Neural crest cell (in vitro differentiated cells): Measurements from ENCODE around the gene GUCA1A. TPM values are rescaled to one million over a fixed set of nuclear protein-coding genes. Genes with fewer than 3 reads are reported as not detected.
"Not testable (repeated sequence)": the region's sequence is repeated elsewhere in the genome, so short reads cannot be mapped to it uniquely, and the experiment has no call there.

ENCODE experiments used
- DNase-seq: peaks from one replicate; pipeline ENCODE4 v3.0.0; 2021; ENCODE audit warnings: low read depth, mixed read lengths, low spot score
- H3K27ac Mint-ChIP-seq: one replicate; pipeline ENCODE4 v1.8.0; 2021; ENCODE audit warnings: mild to moderate bottlenecking, mixed read lengths; ENCODE audit not compliant: unreplicated experiment
- H3K27me3 Mint-ChIP-seq: 2 replicates; pipeline ENCODE4 v1.8.0; 2021; ENCODE audit warnings: low read depth, mild to moderate bottlenecking, mixed read lengths
- H3K36me3 Mint-ChIP-seq: 2 replicates; pipeline ENCODE4 v1.8.0; 2021; ENCODE audit warnings: low read depth, mild to moderate bottlenecking, mixed read lengths
- H3K4me1 Mint-ChIP-seq: 2 replicates; pipeline ENCODE4 v1.8.0; 2021; ENCODE audit warnings: mixed read lengths
- H3K4me3 Mint-ChIP-seq: one replicate; pipeline ENCODE4 v1.8.0; 2021; ENCODE audit warnings: mild to moderate bottlenecking, mixed read lengths
- H3K9me3 Mint-ChIP-seq: 2 replicates; pipeline ENCODE4 v1.8.0; 2021; ENCODE audit warnings: mixed read lengths
- CTCF ChIP-seq: fragments of 200-600 bp; sonication (generic); conservative IDR thresholded peaks from 2 replicates; pipeline ENCODE4 v1.5.0; 2021; ENCODE audit warnings: antibody characterized with exemption, mild to moderate bottlenecking
- total RNA-seq: library from RNA; stranded (reverse); gene quantifications from 2 replicates; pipeline ENCODE4 v1.2.1, GENCODE V29; 2021

The GUCA1A gene
- total RNA-seq, 1 donor from 2014 or later, result 1.3 TPM

GRCh38 chr6:42203183-42203582, 30.0 kb downstream of the GUCA1A start:
- Mint-ChIP-seq H3K27ac (no peak overlapping the region), H3K4me3 (no peak overlapping the region), H3K9me3 (no peaks in the 10 kb centered on the region), H3K4me1 (no peaks in the 10 kb centered on the region), H3K27me3 (no peaks in the 10 kb centered on the region), H3K36me3 (peaks cover 5% of the 10 kb centered on the region)
- DNase-seq, result no peak
- no peak for TF ChIP-seq CTCF

GRCh38 chr6:42204768-42205282, 31.7 kb downstream of the GUCA1A start:
- H3K27ac Mint-ChIP-seq, result no peak overlapping the region

GRCh38 chr6:42207559-42207958, 34.4 kb downstream of the GUCA1A start:
- H3K27me3 Mint-ChIP-seq, H3K36me3 Mint-ChIP-seq, H3K27ac Mint-ChIP-seq, H3K4me1 Mint-ChIP-seq, H3K4me3 Mint-ChIP-seq, H3K9me3 Mint-ChIP-seq, DNase-seq: not testable (repeated sequence)

More at GRCh38 chr6:42204768-42205282, 31.7 kb downstream of the GUCA1A start:
- H3K36me3 Mint-ChIP-seq, result peaks cover 5% of the 10 kb centered on the region
- no peaks in the 10 kb centered on the region for H3K9me3 Mint-ChIP-seq
- no peaks in the 10 kb centered on the region for H3K4me1 Mint-ChIP-seq
- no peak for TF ChIP-seq CTCF
- no peaks in the 10 kb centered on the region for H3K27me3 Mint-ChIP-seq
- H3K4me3 Mint-ChIP-seq, result no peak overlapping the region
- DNase-seq, result no peak

- TF ChIP-seq CTCF, result no peak
- Mint-ChIP-seq H3K36me3 (peaks cover 1% of the 10 kb centered on the region), H3K4me1 (peaks cover 5% of the 10 kb centered on the region), H3K27ac (no peak overlapping the region), H3K9me3 (no peaks in the 10 kb centered on the region), H3K4me3 (no peak overlapping the region), H3K27me3 (no peaks in the 10 kb centered on the region)
- no peak for DNase-seq
Observed at GRCh38 chr6:42210551-42210950, 37.4 kb downstream of the GUCA1A start.

- Mint-ChIP-seq H3K27me3 (no peaks in the 10 kb centered on the region), H3K4me3 (no peak overlapping the region), H3K9me3 (no peaks in the 10 kb centered on the region), H3K4me1 (peaks cover 8% of the 10 kb centered on the region), H3K27ac (no peak overlapping the region), H3K36me3 (no peaks in the 10 kb centered on the region)
- TF ChIP-seq CTCF, result no peak
- DNase-seq, result no peak
Observed at GRCh38 chr6:42211726-42212125, 38.6 kb downstream of the GUCA1A start.

GRCh38 chr6:42212442-42212841, 39.3 kb downstream of the GUCA1A start:
- Mint-ChIP-seq H3K4me1 (peaks cover 12% of the 10 kb centered on the region), H3K9me3 (no peaks in the 10 kb centered on the region), H3K36me3 (peaks cover under 1% of the 10 kb centered on the region), H3K27me3 (no peaks in the 10 kb centered on the region), H3K4me3 (no peak overlapping the region), H3K27ac (no peak overlapping the region)
- no peak for DNase-seq
- no peak for TF ChIP-seq CTCF

- not testable (repeated sequence) for H3K9me3 Mint-ChIP-seq, H3K36me3 Mint-ChIP-seq, DNase-seq, H3K27ac Mint-ChIP-seq, H3K27me3 Mint-ChIP-seq
- Mint-ChIP-seq H3K4me3 (peak overlapping the region; percentile 82), H3K4me1 (peaks cover 16% of the 10 kb centered on the region)
Observed at GRCh38 chr6:42216495-42216894, 43.3 kb downstream of the GUCA1A start.
